WI38 (cell line): Measurements from ENCODE around the gene NAT16.

Source experiments
- H3K4me3 ChIP-seq: 2 replicates; pipeline ENCODE4 v1.5.1; 2011; ENCODE audit warnings: low read depth, mild to moderate bottlenecking, control low read depth, low read length
- CTCF ChIP-seq: IDR thresholded peaks from 2 replicates; pipeline ENCODE4 v1.5.1; 2012; ENCODE audit warnings: low read depth, mild to moderate bottlenecking, control low read depth, low read length

NAT16 gene

GRCh38 chr7:101169838-101170551 is 10.1 kb downstream of the NAT16 start:
- peak overlapping the region; percentile 14; the same call in 1 of the 2 replicates for H3K4me3 ChIP-seq
- TF ChIP-seq CTCF = peak; percentile 93

- peak overlapping the region; percentile 14; the same call in 1 of the 2 replicates for H3K4me3 ChIP-seq
Measured at GRCh38 chr7:101169110-101169837, 10.8 kb downstream of the NAT16 start.

GRCh38 chr7:101168412-101169049 is 11.6 kb downstream of the NAT16 start:
- no peak for TF ChIP-seq CTCF
- no peak overlapping the region for H3K4me3 ChIP-seq

More at GRCh38 chr7:101169110-101169837, 10.8 kb downstream of the NAT16 start:
- no peak for TF ChIP-seq CTCF

- H3K4me3 ChIP-seq = no peak overlapping the region
- no peak for TF ChIP-seq CTCF
Measured at GRCh38 chr7:101167645-101168411, 12.3 kb downstream of the NAT16 start.

- TF ChIP-seq CTCF = no peak
- no peak overlapping the region for H3K4me3 ChIP-seq
Measured at GRCh38 chr7:101166909-101167644, 13.0 kb downstream of the NAT16 start.

GRCh38 chr7:101166648-101166908 is 13.5 kb downstream of the NAT16 start:
- TF ChIP-seq CTCF = no peak
- no peak overlapping the region for H3K4me3 ChIP-seq
